GM21619 (cell line): Measurements from ENCODE around the gene VMO1.
A peak's percentile ranks its signal among the peaks of the same experiment; 100 is the strongest.

ENCODE experiments used
- ATAC-seq: cut with Tn5 transposase; IDR thresholded peaks from one replicate; pipeline ENCODE4 v1.9.1; 2021; ENCODE audit not compliant: unreplicated experiment

VMO1 gene, protein sequence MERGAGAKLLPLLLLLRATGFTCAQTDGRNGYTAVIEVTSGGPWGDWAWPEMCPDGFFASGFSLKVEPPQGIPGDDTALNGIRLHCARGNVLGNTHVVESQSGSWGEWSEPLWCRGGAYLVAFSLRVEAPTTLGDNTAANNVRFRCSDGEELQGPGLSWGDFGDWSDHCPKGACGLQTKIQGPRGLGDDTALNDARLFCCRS

DNA sequence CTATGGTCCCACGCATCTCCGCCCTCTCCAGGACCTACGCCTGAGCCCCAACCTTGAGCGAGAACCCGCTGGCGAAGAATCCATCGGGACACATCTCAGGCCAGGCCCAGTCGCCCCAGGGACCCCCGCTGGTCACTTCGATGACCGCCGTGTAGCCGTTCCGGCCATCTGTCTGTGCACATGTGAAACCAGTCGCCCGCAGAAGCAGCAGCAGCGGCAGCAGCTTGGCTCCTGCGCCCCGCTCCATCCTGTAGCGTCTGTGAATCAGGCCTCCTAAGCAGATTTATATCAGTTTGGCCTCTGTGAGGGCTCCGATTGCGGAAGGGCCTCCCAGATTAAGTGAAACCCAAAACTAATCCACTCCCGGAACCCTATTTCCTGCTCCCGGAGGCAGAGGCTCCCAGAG, at the start of gene VMO1:
TSS of gene VMO1 (minus strand) at position 259 of the 406 bp plus-strand sequence. CDS start at position 247, 12 bp downstream.
- no peak for ATAC-seq

DNA sequence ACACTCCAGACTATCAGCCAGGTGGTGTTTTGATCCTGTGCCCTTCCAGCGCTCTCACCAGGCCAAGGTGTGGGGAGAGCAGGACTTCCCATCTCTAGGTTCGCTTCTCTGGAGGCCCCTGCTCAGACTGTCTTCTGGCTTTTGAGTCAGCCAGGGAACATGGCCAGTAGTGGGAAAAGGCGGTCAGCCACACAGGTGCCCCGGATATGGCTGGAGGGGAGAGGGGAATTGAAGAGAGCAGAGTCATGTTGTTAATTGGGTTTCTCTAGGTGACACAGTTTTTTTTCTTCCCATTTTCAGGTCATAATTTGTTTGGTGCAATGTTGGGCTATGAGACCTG, 48.5 kb upstream of the VMO1 start:
- ATAC-seq: no peak

DNA sequence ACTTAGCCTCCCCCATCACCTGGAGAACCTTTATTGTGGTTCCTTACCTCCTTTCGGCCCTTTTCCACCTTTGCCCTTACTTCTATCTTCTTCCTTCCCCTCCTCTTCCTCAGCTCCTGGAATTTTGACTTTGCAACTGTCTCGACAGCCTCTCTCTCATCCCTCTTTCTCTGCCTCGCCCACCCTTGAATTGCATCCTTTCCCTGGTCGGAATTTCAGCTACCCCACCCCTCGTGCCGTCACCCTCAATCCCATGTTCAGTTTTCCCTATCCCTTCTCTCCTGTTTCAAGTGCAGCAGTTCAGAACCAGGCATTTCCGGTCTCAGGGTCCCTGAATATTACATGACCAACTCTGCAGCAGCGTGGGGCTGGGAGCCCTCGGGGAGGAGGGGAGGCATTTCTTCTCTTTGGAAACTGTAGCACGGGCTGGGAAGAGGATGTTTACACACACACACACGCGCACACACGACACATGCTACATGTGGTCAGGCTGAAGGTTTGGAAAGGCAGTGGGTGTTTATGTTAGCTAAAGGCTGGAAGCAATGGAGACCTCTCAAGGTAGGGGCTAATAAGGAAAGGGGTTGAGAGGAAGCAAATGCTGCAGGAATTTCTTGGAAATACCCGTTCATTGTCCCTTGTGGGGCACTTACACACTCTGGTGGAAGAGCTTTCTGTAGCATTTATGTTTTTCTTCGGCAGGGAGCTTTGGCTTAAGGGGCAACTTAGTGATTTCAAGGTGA, 47.9 kb upstream of the VMO1 start:
- ATAC-seq: no peak

DNA sequence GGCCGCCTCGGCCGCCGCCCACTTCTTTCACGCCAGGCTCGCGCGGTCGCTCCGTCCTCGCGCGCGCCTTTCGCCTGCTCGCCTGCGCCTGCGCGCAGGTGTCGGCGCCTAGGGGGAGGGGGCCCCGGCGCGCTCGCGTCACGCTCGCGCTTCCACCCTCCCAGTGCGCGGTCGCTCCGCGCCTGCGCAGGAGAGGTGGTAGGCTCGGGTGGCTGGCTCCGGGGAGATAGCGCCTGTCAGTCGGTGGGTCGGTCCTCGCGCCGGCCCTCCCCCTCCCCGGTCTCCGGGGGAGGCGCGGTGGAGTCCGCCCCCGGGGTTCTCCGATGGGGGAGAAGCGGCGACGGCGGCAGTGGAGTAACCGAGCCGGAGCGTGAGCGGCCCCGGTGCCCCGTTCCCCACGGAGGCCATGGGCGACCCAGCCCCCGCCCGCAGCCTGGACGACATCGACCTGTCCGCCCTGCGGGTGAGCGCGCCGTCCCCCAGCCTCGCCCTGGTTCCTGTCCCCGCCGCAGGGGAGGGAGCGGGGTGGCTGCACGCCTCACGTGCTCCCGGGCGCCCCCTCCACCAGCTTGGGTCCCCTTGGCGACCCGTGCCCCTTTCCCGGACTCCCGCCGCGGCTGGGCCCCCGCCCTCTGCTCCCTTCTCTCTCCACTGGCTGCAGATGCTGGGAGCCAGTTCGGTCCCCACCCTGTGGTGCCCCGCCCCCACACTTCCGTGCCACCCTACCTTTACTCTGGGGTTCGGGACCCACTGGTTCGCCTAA, 47.2 kb upstream of the VMO1 start, which contains the start of gene MINK1:
TSS of gene MINK1 (plus strand) at position 163 of the 763 bp plus-strand sequence. CDS start at position 407, 244 bp downstream.
- peak; percentile 72 for ATAC-seq

DNA sequence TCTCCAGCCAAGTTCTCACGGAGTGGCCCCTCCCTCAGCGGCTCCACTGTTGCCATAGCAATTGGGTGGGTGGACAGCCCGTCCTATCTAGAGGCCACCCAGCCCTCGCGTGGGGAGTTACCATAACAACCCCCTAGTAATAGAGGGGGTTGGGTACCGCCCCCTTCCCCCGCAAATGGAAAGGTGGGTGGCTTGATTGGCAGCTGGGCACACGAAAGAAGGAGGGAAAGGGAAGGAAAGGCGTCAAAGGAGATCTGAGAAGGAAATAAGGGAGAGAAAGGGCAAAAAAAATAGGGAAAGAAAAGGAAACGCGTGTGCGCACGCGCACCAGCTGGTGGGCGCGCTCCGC, 46.6 kb upstream of the VMO1 start:
- ATAC-seq: peak; percentile 17

DNA sequence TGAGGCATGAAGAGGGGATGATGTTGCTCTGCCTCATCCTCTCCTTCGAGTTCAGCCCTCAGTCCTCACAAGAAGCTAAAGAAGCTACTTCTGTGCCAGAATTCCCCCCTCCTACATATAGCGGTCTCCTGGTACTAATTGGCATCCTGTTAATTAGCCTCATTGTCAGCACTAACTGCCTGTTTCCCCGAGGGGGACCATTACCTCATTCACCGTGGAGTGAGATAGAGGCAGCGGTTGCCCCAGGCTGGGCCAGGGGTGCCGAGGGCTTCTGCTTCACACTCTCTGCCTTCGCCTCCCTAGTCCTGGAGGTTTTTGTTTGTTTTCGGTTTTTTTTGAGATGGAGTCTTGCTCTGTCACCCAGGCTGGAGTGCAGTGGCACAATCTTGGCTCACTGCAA, 41.2 kb upstream of the VMO1 start:
- no peak for ATAC-seq

DNA sequence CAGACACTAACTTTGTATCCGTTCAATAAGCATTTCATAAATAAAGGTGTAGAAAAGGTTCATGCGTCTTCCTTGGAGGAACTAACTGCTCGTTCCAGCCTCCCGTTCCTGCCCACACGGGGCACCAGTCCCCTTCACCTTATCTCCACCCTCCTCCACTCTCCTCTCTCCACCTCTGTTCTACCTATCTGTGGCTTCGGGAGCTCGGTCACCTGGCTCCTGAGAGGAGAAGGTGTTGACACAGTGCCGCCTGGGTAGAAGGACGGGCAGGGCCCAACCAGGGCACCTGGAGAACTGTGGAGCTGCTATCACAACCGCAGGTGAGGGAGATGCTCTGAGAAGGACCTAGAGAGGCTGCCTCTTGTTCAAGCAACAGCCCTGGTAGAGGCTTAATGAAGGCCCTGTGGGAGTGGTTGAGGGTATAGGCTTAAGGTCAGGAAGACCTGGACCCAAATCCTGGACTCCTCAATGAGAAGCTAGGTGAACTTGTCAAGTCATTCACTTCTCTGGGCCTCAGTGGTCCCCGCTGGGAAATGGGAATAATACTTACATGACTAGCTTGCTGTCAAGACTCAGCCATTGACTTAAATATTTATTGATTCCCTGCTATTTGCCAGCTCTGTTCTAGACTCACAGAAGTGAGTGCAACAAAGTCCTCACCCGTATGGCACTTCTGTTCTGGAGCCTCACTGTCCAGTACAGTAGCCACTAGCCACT, 37.4 kb upstream of the VMO1 start:
- no peak for ATAC-seq

DNA sequence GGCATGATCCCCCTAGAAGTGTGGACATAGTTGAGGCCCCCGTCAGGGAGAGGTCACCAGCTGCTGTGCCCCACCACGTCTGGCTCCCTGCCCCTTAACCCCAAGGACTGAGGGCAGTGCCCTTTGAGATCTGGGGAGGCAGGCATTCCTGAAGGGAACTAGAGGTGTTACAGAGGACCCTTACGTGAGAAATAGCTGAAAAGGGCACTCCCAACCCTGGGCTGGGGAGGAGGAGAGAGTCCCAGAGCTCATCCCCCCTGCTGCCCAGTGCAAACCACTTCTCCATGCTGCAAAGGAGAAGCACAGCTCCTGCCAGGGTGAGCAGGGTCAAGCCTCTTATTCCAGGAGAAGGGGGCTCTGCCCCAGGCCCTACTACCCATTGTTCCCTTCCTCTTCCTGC, 36.7 kb upstream of the VMO1 start:
- no peak for ATAC-seq

DNA sequence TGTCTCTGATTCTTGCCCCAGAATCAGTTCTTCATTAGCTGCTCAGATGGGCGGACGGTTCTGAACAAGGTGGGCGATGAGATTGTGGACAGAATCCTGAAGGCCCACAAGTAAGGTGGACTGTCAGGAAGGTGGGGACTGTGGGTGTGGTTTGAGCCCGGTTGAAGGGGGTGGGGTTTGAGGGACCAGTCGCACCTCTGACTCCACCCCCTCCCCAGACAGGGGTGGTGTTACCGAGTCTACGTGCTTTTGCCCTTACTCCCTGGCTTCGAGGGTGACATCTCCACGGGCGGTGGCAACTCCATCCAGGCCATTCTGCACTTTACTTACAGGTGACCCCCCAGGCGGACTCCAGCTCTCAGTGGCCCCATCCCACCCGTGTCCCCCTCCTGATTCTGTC, 32.1 kb upstream of the VMO1 start:
- no peak for ATAC-seq

DNA sequence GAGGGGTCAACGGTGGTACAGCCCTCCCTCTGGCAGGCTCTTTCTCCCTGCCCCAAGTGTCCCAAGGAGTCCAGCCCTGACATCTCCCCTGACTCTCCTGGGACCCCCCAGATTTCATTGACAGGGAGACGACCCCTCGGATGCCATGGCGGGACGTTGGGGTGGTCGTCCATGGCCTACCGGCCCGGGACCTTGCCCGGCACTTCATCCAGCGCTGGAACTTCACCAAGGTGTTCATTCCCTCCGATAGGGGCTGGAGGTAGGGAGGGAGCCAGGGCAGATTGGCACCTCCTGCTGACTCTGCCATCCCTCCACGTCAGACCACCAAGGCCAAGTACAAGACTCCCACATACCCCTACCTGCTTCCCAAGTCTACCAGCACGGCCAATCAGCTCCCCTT, 30.7 kb upstream of the VMO1 start:
- no peak for ATAC-seq

DNA sequence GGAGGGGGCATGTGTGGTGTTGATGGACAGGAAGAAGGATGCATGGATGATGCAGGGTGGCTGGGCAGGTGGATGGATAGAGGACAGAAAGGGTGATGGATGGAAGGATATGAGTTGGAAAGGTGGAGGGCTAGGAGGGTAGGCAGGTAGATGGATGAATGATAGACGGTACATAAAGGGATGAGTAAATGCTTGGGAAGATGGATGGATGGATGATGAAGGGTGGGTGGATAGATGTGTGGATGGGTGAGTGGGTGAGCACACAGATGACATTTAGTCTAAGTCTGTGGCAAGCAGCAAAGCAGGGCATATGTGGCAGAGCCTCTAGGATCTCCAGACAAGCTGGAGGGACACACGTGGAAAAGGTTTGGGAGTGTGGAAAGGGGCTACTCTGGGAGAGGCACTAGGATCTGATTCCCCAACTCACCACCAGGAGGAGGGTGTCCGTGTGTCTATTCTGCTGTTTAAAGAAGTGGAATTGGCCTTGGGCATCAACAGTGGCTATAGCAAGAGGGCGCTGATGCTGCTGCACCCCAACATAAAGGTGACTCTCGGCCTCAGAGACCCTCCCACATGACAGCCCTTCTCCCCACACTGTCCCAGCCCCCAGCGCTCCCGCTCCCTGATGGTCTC, 29.0 kb upstream of the VMO1 start:
- ATAC-seq: no peak

DNA sequence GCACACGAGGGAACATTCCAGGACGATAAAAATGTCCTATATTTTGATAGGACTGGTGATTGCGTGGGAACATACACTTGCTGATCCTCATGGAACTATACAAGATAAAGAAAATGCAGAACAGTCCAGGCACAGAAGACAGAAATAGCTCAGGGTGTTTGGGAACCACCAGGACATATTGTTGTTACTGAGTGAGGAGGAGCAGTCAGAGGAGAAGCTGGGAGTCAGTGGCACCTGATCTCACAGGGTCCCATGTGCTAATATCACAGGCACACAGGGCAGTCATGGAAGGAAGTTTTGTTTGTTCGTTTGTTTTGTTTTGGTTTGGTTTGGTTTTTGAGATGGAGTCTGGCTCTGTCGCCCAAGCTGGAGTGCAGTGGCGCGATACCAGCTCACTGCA, 26.5 kb upstream of the VMO1 start:
- ATAC-seq: no peak

DNA sequence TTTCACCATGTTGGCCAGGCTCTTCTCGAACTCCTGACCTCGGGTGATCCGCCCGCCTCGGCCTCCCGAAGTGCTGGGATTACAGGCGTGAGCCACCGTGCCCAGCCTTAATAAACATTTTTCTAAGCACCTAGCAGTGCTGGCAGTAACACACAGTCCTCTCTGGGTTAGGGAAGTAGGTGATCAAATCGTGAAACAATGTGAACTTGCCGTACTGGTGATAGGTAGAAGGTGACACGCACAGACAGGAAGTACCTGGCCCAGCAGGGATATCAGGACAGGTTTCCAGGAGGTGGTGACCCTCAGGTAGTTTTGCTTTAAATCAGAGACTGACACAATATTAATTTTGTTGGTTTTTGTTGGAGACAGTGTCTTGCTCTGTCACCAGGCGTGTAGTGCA, 25.3 kb upstream of the VMO1 start:
- no peak for ATAC-seq

DNA sequence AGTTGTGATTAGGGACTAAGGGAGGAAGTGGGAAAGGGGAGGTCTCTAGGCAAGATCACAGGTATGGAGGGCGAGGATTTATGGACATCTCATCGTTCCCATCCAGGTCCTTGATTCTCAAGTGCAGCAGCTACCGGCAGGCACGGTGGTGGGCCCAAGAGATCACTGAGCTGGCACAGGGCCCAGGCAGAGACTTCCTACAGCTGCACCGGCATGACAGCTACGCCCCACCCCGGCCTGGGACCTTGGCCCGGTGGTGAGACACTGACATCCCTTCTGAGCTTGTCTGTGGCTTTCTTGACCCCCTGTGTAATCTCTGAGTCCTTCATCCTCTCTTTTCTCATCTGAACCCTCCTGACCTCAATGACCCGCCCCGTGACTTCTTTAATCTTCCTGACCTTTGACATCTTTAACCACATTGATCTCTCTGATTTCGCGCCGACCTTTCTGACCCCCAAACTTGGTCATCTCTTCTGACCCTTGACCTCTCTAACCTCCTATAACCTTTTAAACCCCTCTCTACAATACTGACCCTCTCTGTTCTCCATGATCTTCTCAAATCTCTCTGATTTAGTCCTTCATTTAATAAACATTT, 24.6 kb upstream of the VMO1 start:
- no peak for ATAC-seq

DNA sequence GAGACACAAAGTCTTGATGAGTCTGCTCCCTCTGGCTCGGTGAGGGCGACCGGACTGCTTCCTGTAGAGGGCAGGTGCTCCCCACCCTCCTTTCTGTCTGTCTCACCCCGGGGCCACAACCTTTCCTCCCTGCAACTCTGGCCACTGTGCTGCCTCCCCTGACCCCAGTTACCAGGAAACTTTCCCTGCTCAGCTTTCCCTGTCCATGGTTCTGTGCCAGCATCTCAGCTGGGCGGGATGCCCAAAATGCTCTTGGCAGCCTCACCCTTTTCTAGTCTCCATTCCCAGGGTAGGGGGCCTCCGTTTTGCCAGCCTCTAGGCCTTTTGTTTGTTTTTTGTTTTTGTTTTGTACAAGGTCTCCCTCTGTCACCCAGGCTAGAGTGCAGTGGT, 22.2 kb upstream of the VMO1 start:
- no peak for ATAC-seq

DNA sequence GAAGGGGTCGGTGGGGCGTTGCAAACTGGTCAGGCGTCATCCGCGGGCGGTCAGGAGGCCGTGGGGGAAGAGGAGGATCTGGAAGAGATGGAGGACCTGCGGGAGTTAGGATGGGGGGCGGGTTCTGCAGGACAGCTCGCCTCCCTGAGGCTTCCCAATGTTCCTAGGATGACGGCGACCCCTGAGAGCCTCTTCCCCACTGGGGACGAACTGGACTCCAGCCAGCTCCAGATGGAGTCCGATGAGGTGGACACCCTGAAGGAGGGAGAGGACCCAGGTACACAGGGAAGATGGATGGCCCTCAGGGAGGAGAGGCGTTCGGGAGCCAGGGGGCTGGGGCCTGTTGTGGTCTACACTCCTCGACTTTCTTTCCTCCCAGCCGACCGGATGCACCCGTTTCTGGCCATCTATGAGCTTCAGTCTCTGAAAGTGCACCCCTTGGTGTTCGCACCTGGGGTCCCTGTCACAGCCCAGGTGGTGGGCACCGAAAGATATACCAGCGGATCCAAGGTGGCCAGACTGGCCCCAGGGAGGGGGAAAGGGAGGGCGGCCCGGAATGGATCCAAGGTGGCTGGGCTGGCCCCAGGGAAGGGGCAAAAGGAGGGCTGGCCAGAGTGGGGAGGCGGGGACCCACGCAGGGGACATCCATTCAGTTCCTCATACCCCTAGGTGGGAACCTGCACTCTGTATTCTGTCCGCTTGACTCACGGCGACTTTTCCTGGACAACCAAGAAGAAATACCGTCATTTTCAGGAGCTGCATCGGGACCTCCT, 21.6 kb upstream of the VMO1 start:
- ATAC-seq: no peak

DNA sequence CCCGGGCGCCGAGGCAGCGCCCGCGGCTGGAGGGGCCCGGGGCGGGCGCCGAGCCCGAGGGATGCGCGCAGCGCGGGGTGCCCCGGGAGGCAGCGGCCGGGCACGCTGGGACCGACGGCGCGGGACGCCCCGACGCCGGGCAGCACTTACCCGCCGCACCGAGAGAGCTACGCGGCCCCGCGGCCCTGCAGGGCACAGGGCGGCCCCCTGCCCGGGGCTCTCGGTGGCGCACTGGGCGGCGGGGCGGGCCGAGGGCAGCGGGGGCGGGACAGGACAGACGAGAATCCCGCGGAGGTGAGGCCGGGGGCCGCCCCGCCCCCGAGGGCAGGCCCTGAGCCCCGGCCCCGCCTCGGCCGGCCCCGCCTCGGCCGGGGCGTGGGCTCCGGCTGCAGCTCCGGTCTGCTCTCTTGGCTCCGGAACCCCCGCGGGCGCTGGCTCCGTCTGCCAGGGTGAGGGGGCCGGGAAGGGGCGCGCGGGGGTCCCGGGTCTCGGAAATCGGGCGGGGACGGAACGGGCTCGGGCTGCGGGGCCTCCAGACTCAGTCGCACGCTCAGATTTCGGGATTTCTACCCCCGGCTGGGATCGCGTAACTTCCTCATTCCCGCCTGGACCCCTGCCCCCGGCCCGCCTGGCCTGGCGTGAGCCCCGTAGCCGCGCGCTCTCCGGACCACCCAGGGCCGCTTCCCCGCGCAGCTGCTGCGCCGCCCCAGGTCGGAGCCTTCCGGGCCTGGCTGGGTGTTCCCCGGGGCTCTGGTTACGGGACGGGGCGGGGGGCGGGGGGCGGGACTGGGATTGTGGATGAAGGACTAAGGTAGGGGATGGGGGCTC, 20.8 kb upstream of the VMO1 start, which contains the start of gene PLD2:
TSS of gene PLD2 (plus strand) at position 376 of the 828 bp plus-strand sequence. CDS start 621 bp downstream, outside the sequence.
- ATAC-seq: peak; percentile 91

DNA sequence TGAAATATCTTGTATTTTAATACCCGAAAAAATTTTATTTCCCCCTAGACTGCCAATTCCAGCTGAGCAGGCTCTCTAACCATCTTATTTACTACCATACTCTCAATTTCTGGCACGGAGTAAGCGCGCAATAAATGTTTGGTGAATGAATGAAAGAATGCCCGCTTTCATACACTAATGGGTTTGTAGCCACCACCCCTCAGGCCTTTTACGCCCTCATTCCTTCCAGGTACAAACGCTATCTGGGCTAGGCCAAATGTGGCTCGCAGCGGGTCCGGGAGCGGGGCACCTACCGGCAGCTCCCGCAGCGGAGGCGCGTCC, 20.3 kb upstream of the VMO1 start:
- no peak for ATAC-seq

DNA sequence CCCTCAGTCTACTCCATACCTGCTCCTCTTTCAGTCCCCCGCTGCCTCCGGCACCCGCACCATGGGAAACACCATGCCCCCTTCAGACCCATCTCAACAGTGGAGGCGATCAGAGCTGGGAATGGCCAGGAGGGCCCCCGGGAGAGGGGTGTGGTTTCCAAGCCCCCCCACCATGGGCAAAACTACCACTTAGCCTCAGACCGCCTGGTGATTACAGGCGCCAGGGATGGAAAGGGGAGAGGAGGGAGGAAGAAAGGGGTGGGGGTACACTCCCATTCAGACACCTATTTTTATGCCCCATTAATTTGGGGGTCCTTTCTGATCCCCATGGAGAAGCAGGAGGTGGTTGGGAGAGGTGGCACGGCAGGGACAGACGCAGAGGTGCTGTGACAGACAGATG, 16.1 kb upstream of the VMO1 start, which contains the start of gene C17orf114:
TSS of gene C17orf114 (minus strand) at position 101 of the 400 bp plus-strand sequence.
- ATAC-seq: no peak
